ENCODE results near the gene STARD6. TPM values are rescaled to one million over a fixed set of nuclear protein-coding genes. Genes with fewer than 3 reads are reported as not detected.

The STARD6 gene
- polyA plus RNA-seq, 1 donor (not counting 4 experiments of a cell fraction or from before 2014, with no cell fraction given): 0.30 TPM

DNA sequence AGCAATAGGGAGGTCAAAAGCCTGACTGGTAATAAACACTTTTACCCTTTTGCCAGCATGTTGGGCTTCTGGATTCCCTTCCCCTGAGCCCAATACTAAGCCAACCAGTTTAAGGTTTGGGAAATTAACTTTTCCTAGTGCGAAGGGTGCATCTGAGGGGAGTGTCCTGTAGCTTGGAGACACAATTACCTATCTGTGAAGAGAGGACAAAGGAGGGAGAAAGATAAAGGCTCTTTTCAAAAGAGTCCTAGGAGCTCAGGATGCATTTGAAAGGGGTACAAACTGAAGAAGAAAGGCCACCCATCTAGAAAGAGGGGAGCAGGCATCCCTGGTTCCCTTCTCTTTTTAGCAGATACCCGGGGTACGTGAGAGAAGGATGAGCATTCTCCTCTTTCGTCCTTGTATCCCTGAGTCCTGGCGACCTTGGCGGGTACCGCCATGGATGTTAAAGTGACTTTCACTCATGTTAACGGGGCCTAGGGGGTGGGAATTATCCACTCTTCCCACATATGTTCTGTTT lies 25.1 kb upstream of the STARD6 start:
- no peak overlapping the region for H3K27ac ChIP-seq (ENCODE audit: control insufficient read depth, insufficient read depth, low read length)
- dilution Hi-C loops (cut with MboI; ENCODE audit: extremely low pct_ligation_motif_present, low sequenced_read_pairs): no loop called here
- no peaks in the 10 kb centered on the region for H3K79me2 ChIP-seq (ENCODE audit: control insufficient read depth, insufficient read depth, low read length)
- no peak overlapping the region for H3K4me2 ChIP-seq (ENCODE audit: control insufficient read depth, extremely low read depth, insufficient read depth, low read depth, low read length)
- no peak for FAIRE-seq
- no peaks in the 10 kb centered on the region for H4K20me1 ChIP-seq (ENCODE audit: control insufficient read depth, extremely low read depth, insufficient read depth, low read length)
- no peaks in the 10 kb centered on the region for H3K27me3 ChIP-seq (ENCODE audit: control insufficient read depth, extremely low read depth, insufficient read depth, low read length)
- H3K4me1 ChIP-seq (ENCODE audit: control insufficient read depth, extremely low read depth, insufficient read depth, low read length): peaks cover 6% of the 10 kb centered on the region
- no peak overlapping the region for H3K4me3 ChIP-seq (ENCODE audit: control insufficient read depth in 2 of 3, extremely low read depth in 1 of 3, insufficient read depth in 2 of 3, low read depth in 1 of 3, low read length in 3 of 3)
- no peak overlapping the region for H3K9ac ChIP-seq (ENCODE audit: control insufficient read depth, extremely low read depth, insufficient read depth, low read length)
- no peaks in the 10 kb centered on the region for H3K9me3 ChIP-seq (ENCODE audit: control insufficient read depth, low read depth, low read length)
- H3K9me1 ChIP-seq (ENCODE audit: control insufficient read depth, extremely low read depth, insufficient read depth, low read length): no peaks in the 10 kb centered on the region
- no peaks in the 10 kb centered on the region for H3K36me3 ChIP-seq (ENCODE audit: control insufficient read depth in 2 of 2, extremely low read depth in 1 of 2, insufficient read depth in 2 of 2, low read length in 2 of 2)
- no peak for DNase-seq (ENCODE audit: low read depth, low spot score)
- no peak overlapping the region for H2AFZ ChIP-seq (ENCODE audit: control insufficient read depth, low read length)
- TF ChIP-seq, protein P1, sequence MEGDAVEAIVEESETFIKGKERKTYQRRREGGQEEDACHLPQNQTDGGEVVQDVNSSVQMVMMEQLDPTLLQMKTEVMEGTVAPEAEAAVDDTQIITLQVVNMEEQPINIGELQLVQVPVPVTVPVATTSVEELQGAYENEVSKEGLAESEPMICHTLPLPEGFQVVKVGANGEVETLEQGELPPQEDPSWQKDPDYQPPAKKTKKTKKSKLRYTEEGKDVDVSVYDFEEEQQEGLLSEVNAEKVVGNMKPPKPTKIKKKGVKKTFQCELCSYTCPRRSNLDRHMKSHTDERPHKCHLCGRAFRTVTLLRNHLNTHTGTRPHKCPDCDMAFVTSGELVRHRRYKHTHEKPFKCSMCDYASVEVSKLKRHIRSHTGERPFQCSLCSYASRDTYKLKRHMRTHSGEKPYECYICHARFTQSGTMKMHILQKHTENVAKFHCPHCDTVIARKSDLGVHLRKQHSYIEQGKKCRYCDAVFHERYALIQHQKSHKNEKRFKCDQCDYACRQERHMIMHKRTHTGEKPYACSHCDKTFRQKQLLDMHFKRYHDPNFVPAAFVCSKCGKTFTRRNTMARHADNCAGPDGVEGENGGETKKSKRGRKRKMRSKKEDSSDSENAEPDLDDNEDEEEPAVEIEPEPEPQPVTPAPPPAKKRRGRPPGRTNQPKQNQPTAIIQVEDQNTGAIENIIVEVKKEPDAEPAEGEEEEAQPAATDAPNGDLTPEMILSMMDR (optimal IDR thresholded peaks at IDR 0.05 in 1 of 3, IDR thresholded peaks at IDR 0.05 in 1 of 3, conservative IDR thresholded peaks at IDR 0.05 in 1 of 3; ENCODE audit: extremely low read depth in 1 of 3, insufficient read depth in 2 of 3, low read length in 3 of 3): no peak
- TF ChIP-seq EZH2 (IDR thresholded peaks at IDR 0.05; ENCODE audit: low read length): no peak

DNA sequence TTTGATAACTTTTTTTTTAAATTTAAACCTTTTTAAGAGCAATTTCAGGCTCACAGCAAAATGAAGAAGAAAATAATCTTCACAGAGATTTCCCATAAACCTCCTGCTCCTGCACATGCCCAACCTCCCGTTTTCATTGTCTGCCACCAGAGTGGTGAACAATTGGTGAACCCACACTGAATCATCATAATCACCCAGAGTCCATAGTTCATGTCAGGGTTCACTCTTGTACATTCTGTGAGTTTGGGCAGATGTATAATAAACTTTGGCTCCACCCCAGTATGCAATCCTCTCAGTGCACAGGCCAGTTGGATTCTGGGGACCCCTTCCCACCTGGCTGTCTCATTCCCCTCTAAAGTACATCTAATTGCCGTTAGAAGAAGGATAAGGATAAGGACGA lies 24.4 kb upstream of the STARD6 start:
- no peak overlapping the region for H3K27ac ChIP-seq (ENCODE audit: control insufficient read depth, insufficient read depth, low read length)
- no peaks in the 10 kb centered on the region for H3K27me3 ChIP-seq (ENCODE audit: control insufficient read depth, extremely low read depth, insufficient read depth, low read length)
- FAIRE-seq: no peak
- DNase-seq (ENCODE audit: low read depth, low spot score): no peak
- TF ChIP-seq, protein P1 (optimal IDR thresholded peaks at IDR 0.05 in 1 of 3, IDR thresholded peaks at IDR 0.05 in 1 of 3, conservative IDR thresholded peaks at IDR 0.05 in 1 of 3; ENCODE audit: extremely low read depth in 1 of 3, insufficient read depth in 2 of 3, low read length in 3 of 3): no peak
- no peak for TF ChIP-seq EZH2 (IDR thresholded peaks at IDR 0.05; ENCODE audit: low read length)
- dilution Hi-C loops (cut with MboI; ENCODE audit: extremely low pct_ligation_motif_present, low sequenced_read_pairs): no loop called here
- H3K4me3 ChIP-seq (ENCODE audit: control insufficient read depth in 2 of 3, extremely low read depth in 1 of 3, insufficient read depth in 2 of 3, low read depth in 1 of 3, low read length in 3 of 3): no peak overlapping the region
- H3K4me2 ChIP-seq (ENCODE audit: control insufficient read depth, extremely low read depth, insufficient read depth, low read depth, low read length): no peak overlapping the region
- no peaks in the 10 kb centered on the region for H3K9me1 ChIP-seq (ENCODE audit: control insufficient read depth, extremely low read depth, insufficient read depth, low read length)
- no peak overlapping the region for H3K9ac ChIP-seq (ENCODE audit: control insufficient read depth, extremely low read depth, insufficient read depth, low read length)
- no peaks in the 10 kb centered on the region for H3K36me3 ChIP-seq (ENCODE audit: control insufficient read depth in 2 of 2, extremely low read depth in 1 of 2, insufficient read depth in 2 of 2, low read length in 2 of 2)
- H2AFZ ChIP-seq (ENCODE audit: control insufficient read depth, low read length): no peak overlapping the region
- no peaks in the 10 kb centered on the region for H3K4me1 ChIP-seq (ENCODE audit: control insufficient read depth, extremely low read depth, insufficient read depth, low read length)
- H3K79me2 ChIP-seq (ENCODE audit: control insufficient read depth, insufficient read depth, low read length): no peaks in the 10 kb centered on the region
- no peaks in the 10 kb centered on the region for H4K20me1 ChIP-seq (ENCODE audit: control insufficient read depth, extremely low read depth, insufficient read depth, low read length)
- H3K9me3 ChIP-seq (ENCODE audit: control insufficient read depth, low read depth, low read length): no peaks in the 10 kb centered on the region

Measured in keratinocyte (primary cell).